MM.1S (cell line): Measurements from ENCODE around the gene LRCH1.

ENCODE experiments used
- DNase-seq: peaks from one replicate; pipeline ENCODE4 v3.0.0-alpha.2; 2015
- H2AFZ ChIP-seq: fragments of 300-600 bp; sonication (generic); 2 replicates; pipeline ENCODE4 v1.6.0; 2016; ENCODE audit warnings: antibody characterized with exemption, low read length
- H3F3A ChIP-seq: fragments of 300-600 bp; sonication (generic); 2 replicates; pipeline ENCODE4 v1.6.1; 2016; ENCODE audit warnings: mild to moderate bottlenecking, antibody characterized with exemption, low read length, moderate library complexity, mixed read lengths; ENCODE audit not compliant: insufficient read depth
- H3K27ac ChIP-seq: fragments of 300-600 bp; sonication (generic); 2 replicates; pipeline ENCODE4 v1.5.1; 2016; ENCODE audit warnings: mild to moderate bottlenecking, low read length
- H3K27me3 ChIP-seq: fragments of 300-600 bp; sonication (generic); replicated peaks from 2 replicates; pipeline ENCODE4 v1.6.0; 2016; ENCODE audit warnings: low read length; ENCODE audit not compliant: insufficient read depth
- H3K36me3 ChIP-seq: fragments of 300-600 bp; sonication (generic); replicated peaks from 2 replicates; pipeline ENCODE4 v1.6.1; 2016; ENCODE audit warnings: mild to moderate bottlenecking, low read length, mixed read lengths; ENCODE audit not compliant: insufficient read depth
- H3K4me1 ChIP-seq: fragments of 300-600 bp; sonication (generic); 2 replicates; pipeline ENCODE4 v1.6.1; 2016; ENCODE audit warnings: low read length, mixed read lengths
- H3K4me2 ChIP-seq: fragments of 300-600 bp; sonication (generic); 2 replicates; pipeline ENCODE4 v1.6.0; 2016; ENCODE audit warnings: low read depth, low read length
- H3K4me3 ChIP-seq: fragments of 300-600 bp; sonication (generic); 2 replicates; pipeline ENCODE4 v1.5.1; 2016; ENCODE audit warnings: low read length, mixed read lengths
- H3K79me2 ChIP-seq: fragments of 300-600 bp; sonication (generic); 2 replicates; pipeline ENCODE4 v1.6.1; 2016; ENCODE audit warnings: mixed run types, low read length, mixed read lengths
- H3K9ac ChIP-seq: fragments of 300-600 bp; sonication (generic); 2 replicates; pipeline ENCODE4 v1.6.1; 2016; ENCODE audit warnings: low read length, mixed read lengths
- H3K9me2 ChIP-seq: fragments of 300-600 bp; sonication (generic); replicated peaks from 2 replicates; pipeline ENCODE4 v1.6.1; 2016; ENCODE audit warnings: mild to moderate bottlenecking, low read length, mixed read lengths; ENCODE audit not compliant: insufficient read depth
- H3K9me3 ChIP-seq: fragments of 300-600 bp; sonication (generic); replicated peaks from 2 replicates; pipeline ENCODE4 v1.6.1; 2016; ENCODE audit warnings: mild to moderate bottlenecking, low read length, mixed read lengths; ENCODE audit not compliant: insufficient read depth
- H4K20me1 ChIP-seq: fragments of 300-600 bp; sonication (generic); 2 replicates; pipeline ENCODE4 v1.6.1; 2016; ENCODE audit warnings: mild to moderate bottlenecking, low read length, moderate library complexity, mixed read lengths; ENCODE audit not compliant: insufficient read depth
- EZH2 ChIP-seq: fragments of 300-600 bp; sonication (generic); optimal IDR thresholded peaks from 2 replicates; pipeline ENCODE3; 2017; ENCODE audit warnings: low read depth, mild to moderate bottlenecking, antibody characterized with exemption, low read length, mixed read lengths
- EZH2phosphoT487 ChIP-seq: fragments of 300-600 bp; sonication (generic); IDR thresholded peaks from 2 replicates; pipeline ENCODE4 v1.6.1; 2018; ENCODE audit warnings: antibody characterized with exemption, low read length
- TF ChIP-seq, protein P1 (sequence below): fragments of 300-600 bp; sonication (generic); IDR thresholded peaks from 2 replicates; pipeline ENCODE4 v1.5.1; 2016; ENCODE audit warnings: antibody characterized with exemption, low read length, mixed read lengths

Gene LRCH1

DNA sequence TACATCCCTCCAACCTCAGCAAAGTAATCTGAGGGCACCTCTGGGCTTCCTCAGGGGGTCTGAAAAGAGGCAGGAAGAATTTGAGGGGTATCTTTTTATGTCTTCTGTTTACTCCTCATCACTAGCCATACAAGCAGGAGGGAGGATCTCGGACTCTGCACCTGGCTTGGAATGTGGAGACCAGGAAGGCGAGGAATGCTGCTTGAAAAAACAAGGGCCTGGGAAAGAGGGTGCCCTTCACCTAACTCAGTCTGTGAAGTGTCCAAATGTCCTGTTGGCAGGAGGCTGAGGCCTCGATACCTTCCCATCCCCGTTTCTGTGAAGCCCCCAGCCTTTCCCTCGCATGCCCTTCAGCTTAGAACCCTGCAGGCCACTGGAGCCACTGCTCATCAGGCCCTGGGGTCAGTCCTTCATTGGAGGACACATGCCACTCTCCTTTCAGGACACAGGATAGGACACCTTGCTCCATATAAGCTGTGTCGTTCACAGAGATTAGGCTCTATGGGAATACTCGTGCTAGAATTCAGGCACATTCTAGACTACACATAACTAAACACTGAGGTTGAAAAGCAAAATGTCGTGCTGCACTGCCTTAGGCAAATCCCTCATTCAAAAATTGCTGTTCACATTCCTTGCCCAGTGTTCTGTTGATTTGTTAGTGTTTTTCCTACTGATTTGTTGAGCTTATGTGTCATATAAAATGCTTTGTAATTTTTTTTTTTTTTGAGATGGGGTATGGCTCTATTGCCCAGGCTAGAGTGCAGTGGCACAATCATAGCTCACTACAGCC lies 194.3 kb downstream of the LRCH1 start:
- TF ChIP-seq, protein P1, sequence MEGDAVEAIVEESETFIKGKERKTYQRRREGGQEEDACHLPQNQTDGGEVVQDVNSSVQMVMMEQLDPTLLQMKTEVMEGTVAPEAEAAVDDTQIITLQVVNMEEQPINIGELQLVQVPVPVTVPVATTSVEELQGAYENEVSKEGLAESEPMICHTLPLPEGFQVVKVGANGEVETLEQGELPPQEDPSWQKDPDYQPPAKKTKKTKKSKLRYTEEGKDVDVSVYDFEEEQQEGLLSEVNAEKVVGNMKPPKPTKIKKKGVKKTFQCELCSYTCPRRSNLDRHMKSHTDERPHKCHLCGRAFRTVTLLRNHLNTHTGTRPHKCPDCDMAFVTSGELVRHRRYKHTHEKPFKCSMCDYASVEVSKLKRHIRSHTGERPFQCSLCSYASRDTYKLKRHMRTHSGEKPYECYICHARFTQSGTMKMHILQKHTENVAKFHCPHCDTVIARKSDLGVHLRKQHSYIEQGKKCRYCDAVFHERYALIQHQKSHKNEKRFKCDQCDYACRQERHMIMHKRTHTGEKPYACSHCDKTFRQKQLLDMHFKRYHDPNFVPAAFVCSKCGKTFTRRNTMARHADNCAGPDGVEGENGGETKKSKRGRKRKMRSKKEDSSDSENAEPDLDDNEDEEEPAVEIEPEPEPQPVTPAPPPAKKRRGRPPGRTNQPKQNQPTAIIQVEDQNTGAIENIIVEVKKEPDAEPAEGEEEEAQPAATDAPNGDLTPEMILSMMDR: no peak
- TF ChIP-seq EZH2phosphoT487 (no peak), EZH2 (no peak)

GRCh38 chr13:46748300-46748699 lies 195.3 kb downstream of the LRCH1 start:
- H3K4me3 ChIP-seq: no peak overlapping the region
- no peaks in the 10 kb centered on the region for H3F3A ChIP-seq
- no peaks in the 10 kb centered on the region for H3K4me1 ChIP-seq
- H3K36me3 ChIP-seq: no peaks in the 10 kb centered on the region
- no peak for DNase-seq
- no peaks in the 10 kb centered on the region for H3K79me2 ChIP-seq
- H3K27ac ChIP-seq: no peak overlapping the region
- H3K9me3 ChIP-seq: no peaks in the 10 kb centered on the region
- H3K9me2 ChIP-seq: no peaks in the 10 kb centered on the region
- no peaks in the 10 kb centered on the region for H3K27me3 ChIP-seq
- no peak overlapping the region for H3K9ac ChIP-seq
- H4K20me1 ChIP-seq: no peaks in the 10 kb centered on the region
- TF ChIP-seq, protein P1: no peak
- no peak for TF ChIP-seq EZH2phosphoT487
- TF ChIP-seq EZH2: no peak
- no peak overlapping the region for H2AFZ ChIP-seq
- H3K4me2 ChIP-seq: no peak overlapping the region

More for the DNA sequence above, 194.3 kb downstream of the LRCH1 start:
- Histone ChIP-seq H3K9me3 (no peaks in the 10 kb centered on the region), H4K20me1 (no peaks in the 10 kb centered on the region), H3K4me3 (no peak overlapping the region), H3K9me2 (no peaks in the 10 kb centered on the region), H3K36me3 (no peaks in the 10 kb centered on the region), H3K4me1 (no peaks in the 10 kb centered on the region), H3K9ac (no peak overlapping the region), H3K27me3 (no peaks in the 10 kb centered on the region), H2AFZ (no peak overlapping the region), H3K4me2 (no peak overlapping the region), H3K27ac (no peak overlapping the region), H3K79me2 (no peaks in the 10 kb centered on the region), H3F3A (no peaks in the 10 kb centered on the region)
- DNase-seq: no peak

DNA sequence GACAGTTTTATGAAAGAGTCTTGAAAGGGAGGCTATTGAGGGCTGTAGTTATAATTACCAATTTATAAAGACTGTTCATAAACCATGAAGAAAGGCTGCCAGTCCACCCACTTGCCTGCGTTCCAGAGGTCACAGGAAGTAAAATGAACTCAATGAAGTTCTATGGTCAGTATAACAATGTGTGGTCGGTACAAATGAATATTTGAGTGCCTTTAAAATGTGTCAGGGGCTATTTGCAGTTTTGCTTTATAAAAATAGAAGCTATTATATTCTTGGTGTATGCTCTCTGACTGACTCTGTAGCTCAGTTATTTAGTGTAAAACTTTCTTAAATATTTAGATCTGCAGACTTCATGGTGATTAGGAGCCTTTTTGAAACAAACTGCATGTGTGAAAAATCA lies 197.0 kb downstream of the LRCH1 start:
- Histone ChIP-seq H3K36me3 (no peaks in the 10 kb centered on the region), H4K20me1 (no peaks in the 10 kb centered on the region), H3K4me3 (no peak overlapping the region), H3K9ac (no peak overlapping the region), H3F3A (no peaks in the 10 kb centered on the region), H3K27ac (no peak overlapping the region), H3K27me3 (no peaks in the 10 kb centered on the region), H2AFZ (no peak overlapping the region), H3K4me1 (no peaks in the 10 kb centered on the region), H3K9me3 (no peaks in the 10 kb centered on the region), H3K9me2 (no peaks in the 10 kb centered on the region), H3K79me2 (no peaks in the 10 kb centered on the region), H3K4me2 (no peak overlapping the region)
- TF ChIP-seq EZH2 (no peak), EZH2phosphoT487 (no peak)
- TF ChIP-seq, protein P1: no peak
- DNase-seq: no peak
